HG02763 (cell line): Measurements from ENCODE around the gene PCDHB13.

ENCODE experiments used
- ATAC-seq: cut with Tn5 transposase; IDR thresholded peaks from one replicate; pipeline ENCODE4 v1.9.1; 2021; ENCODE audit warnings: mild to moderate bottlenecking, moderate library complexity; ENCODE audit not compliant: unreplicated experiment

Gene PCDHB13

DNA sequence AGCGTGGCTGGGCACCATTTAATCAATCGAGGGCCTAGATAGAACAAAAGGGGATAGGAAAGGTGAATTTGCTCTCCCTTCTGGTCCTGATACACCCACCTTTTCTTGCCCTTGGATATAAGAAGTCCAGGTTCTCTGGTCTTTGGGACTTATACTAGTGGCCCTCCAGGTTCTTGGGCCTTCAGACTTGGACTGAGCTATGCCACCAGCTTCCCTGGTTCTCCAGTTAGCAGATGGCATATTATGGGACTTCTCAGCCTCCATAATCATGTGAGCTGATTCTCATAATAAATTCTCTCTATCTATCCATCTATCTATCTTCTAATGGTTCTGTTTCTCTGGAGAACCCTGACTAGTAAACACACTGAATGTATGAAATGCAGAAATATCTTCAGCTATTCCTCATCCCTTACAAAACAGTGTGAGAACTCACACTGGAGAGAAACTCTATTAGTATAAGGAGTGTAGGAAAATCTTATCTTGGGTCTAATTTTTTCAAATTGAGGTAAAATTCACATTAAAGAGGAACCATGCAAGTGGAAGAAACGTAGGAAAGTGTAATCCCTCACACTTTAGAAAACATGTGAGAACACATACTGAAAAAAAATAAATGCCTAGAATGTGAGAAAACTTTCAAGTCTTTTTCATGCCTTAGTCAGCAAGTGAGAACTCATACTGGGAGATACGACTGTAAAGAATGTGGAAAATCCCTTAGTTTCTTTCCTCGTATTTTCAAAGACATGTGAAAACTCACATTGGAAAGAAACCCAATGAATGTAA lies 46.9 kb downstream of the PCDHB13 start:
- no peak for ATAC-seq

DNA sequence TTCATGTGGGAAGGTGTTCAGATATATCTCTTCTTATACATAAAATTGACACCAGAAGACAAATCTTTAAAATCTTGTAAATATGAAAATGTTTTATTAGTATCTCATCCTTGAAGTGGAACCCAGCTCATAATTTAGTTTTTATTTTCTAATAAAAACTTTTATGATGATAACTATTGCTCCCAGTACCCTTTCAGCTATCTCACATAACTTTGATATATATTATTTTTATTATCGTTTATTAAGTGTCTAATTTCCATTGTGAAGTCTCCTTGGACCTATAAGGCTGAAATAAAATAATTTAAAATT lies 47.5 kb downstream of the PCDHB13 start:
- no peak for ATAC-seq
